ENCODE measurements around the gene RASA4. TPM values are rescaled to one million over a fixed set of nuclear protein-coding genes. Genes with fewer than 3 reads are reported as not detected.
"Not testable (repeated sequence)": the region's sequence is repeated elsewhere in the genome, so short reads cannot be mapped to it uniquely, and the experiment has no call there.

Gene RASA4
- total RNA-seq, 1 experiment from 2014 or later: 7.1 TPM

GRCh38 chr7:102527822-102528793, 88.4 kb downstream of the RASA4 start:
- DNase-seq (ENCODE audit: low read depth, low spot score); intact Hi-C loops (cut with micrococcal nuclease; ENCODE audit: unreplicated experiment); H3K4me3 ChIP-seq (ENCODE audit: low read depth in 2 of 2, low read length in 2 of 2); H3K27ac ChIP-seq (ENCODE audit: low read length); in situ Hi-C loops (cut with HindIII; ENCODE audit: low pct_unique_long_range_greater_than_20kb, low sequenced_read_pairs); H3K36me3 ChIP-seq (ENCODE audit: control insufficient read depth, insufficient read depth, low read length); H3K9me3 ChIP-seq (ENCODE audit: control insufficient read depth, insufficient read depth, low read depth, low read length); BruUV-seq (replicated peaks); ATAC-seq; H3K4me1 ChIP-seq (ENCODE audit: control insufficient read depth, insufficient read depth, low read length); H3K27me3 ChIP-seq (ENCODE audit: control insufficient read depth, insufficient read depth, low read length); POLR2A ChIA-PET; CTCF ChIA-PET: not testable (repeated sequence)

GRCh38 chr7:102527182-102527581, 89.4 kb downstream of the RASA4 start:
- H3K27ac ChIP-seq (ENCODE audit: low read length); H3K4me3 ChIP-seq (ENCODE audit: low read depth in 2 of 2, low read length in 2 of 2); BruUV-seq (replicated peaks); H3K9me3 ChIP-seq (ENCODE audit: control insufficient read depth, insufficient read depth, low read depth, low read length); in situ Hi-C loops (cut with HindIII; ENCODE audit: low pct_unique_long_range_greater_than_20kb, low sequenced_read_pairs); intact Hi-C loops (cut with micrococcal nuclease; ENCODE audit: unreplicated experiment); POLR2A ChIA-PET; ATAC-seq; H3K36me3 ChIP-seq (ENCODE audit: control insufficient read depth, insufficient read depth, low read length); H3K4me1 ChIP-seq (ENCODE audit: control insufficient read depth, insufficient read depth, low read length); CTCF ChIA-PET; H3K27me3 ChIP-seq (ENCODE audit: control insufficient read depth, insufficient read depth, low read length); DNase-seq (ENCODE audit: low read depth, low spot score): not testable (repeated sequence)

- H3K36me3 ChIP-seq (ENCODE audit: control insufficient read depth, insufficient read depth, low read length); CTCF ChIA-PET; H3K4me3 ChIP-seq (ENCODE audit: low read depth in 2 of 2, low read length in 2 of 2); BruUV-seq (replicated peaks); POLR2A ChIA-PET; H3K4me1 ChIP-seq (ENCODE audit: control insufficient read depth, insufficient read depth, low read length); intact Hi-C loops (cut with micrococcal nuclease; ENCODE audit: unreplicated experiment); H3K9me3 ChIP-seq (ENCODE audit: control insufficient read depth, insufficient read depth, low read depth, low read length); H3K27me3 ChIP-seq (ENCODE audit: control insufficient read depth, insufficient read depth, low read length); in situ Hi-C loops (cut with HindIII; ENCODE audit: low pct_unique_long_range_greater_than_20kb, low sequenced_read_pairs); DNase-seq (ENCODE audit: low read depth, low spot score); H3K27ac ChIP-seq (ENCODE audit: low read length): not testable (repeated sequence)
- 0 out of 2 replicates have a peak, but pooled peaks have one; percentile 4 for ATAC-seq
These were observed 91.8 kb downstream of the RASA4 start for GRCh38 chr7:102524803-102525202.

Other genes with a start within 250 kb of the RASA4 start
- gene PRKRIP1, start 220.4 kb downstream of the RASA4 start, total RNA-seq (2021; ENCODE audit: unreplicated experiment): 24.9 TPM
- gene ORAI2, start 183.2 kb downstream of the RASA4 start, total RNA-seq (2021; ENCODE audit: unreplicated experiment): 76.9 TPM
- gene ALKBH4, start 151.9 kb downstream of the RASA4 start, total RNA-seq (2021; ENCODE audit: unreplicated experiment): 19.0 TPM
- gene LRWD1, start 151.8 kb downstream of the RASA4 start, total RNA-seq (2021; ENCODE audit: unreplicated experiment): 55.8 TPM
- gene POLR2J, start 137.8 kb downstream of the RASA4 start, total RNA-seq (2021; ENCODE audit: unreplicated experiment): 69.4 TPM
- gene RASA4B, start 99.0 kb downstream of the RASA4 start, total RNA-seq (2021; ENCODE audit: unreplicated experiment): 1.2 TPM
- 14.4 TPM for gene UPK3BL2, start 73.1 kb downstream of the RASA4 start, total RNA-seq (2021; ENCODE audit: unreplicated experiment)
- gene SPDYE2, start 65.5 kb downstream of the RASA4 start, total RNA-seq (2021; ENCODE audit: unreplicated experiment): not detected
- gene POLR2J3, start 44.2 kb downstream of the RASA4 start, total RNA-seq (2021; ENCODE audit: unreplicated experiment): 28.1 TPM
- 23.1 TPM for gene UPK3BL1, start 26.0 kb upstream of the RASA4 start, total RNA-seq (2021; ENCODE audit: unreplicated experiment)
- not detected for gene SPDYE2B, start 33.6 kb upstream of the RASA4 start, total RNA-seq (2021; ENCODE audit: unreplicated experiment)
- 10.0 TPM for gene POLR2J2, start 54.9 kb upstream of the RASA4 start, total RNA-seq (2021; ENCODE audit: unreplicated experiment)
- gene FAM185A, start 132.2 kb upstream of the RASA4 start, total RNA-seq (2021; ENCODE audit: unreplicated experiment): 8.9 TPM